ENCODE measurements around the gene ARHGAP26.

The ARHGAP26 gene

DNA sequence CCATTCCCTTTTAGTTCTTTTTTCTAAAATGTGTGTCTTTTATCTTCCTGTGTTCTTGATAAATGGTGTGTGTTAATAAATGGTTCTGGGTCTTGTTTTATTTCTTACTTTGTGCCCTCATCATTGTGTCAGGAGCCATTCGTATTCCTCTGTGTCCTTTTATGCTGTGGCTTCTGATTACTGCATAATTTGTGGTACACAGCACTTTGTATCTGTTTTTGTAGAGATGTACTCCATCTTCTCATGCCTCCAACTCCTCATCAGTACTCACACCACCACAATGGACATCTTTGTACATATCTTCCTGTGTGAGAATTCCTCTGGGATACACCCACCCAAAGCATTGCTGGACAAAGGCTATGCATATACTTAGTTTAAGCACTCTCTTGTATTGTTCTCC is 247.4 kb downstream of the ARHGAP26 start:
- peak overlapping the region; percentile 49 for H3K27ac ChIP-seq

GRCh38 chr5:143017992-143018391 is 247.8 kb downstream of the ARHGAP26 start:
- Histone ChIP-seq H3K9me3 (no peaks in the 10 kb centered on the region), H3K4me3 (ENCODE audit: low read depth in 1 of 2, low read length in 1 of 2) (no peak overlapping the region), H3K27me3 (no peaks in the 10 kb centered on the region), H3K27ac (no peak overlapping the region), H3K36me3 (peaks cover 35% of the 10 kb centered on the region), H3K4me1 (ENCODE audit: control insufficient read depth in 1 of 2, insufficient read depth in 1 of 2, low read depth in 1 of 2, low read length in 1 of 2) (no peaks in the 10 kb centered on the region)
- TF ChIP-seq CTCF (IDR thresholded peaks at IDR 0.05) = no peak

More for the DNA sequence above, 247.4 kb downstream of the ARHGAP26 start:
- TF ChIP-seq CTCF (IDR thresholded peaks at IDR 0.05) = no peak
- no peaks in the 10 kb centered on the region for H3K27me3 ChIP-seq
- no peak overlapping the region for H3K4me3 ChIP-seq (ENCODE audit: low read depth in 1 of 2, low read length in 1 of 2)
- peaks cover 35% of the 10 kb centered on the region for H3K36me3 ChIP-seq
- H3K9me3 ChIP-seq = no peaks in the 10 kb centered on the region
- no peaks in the 10 kb centered on the region for H3K4me1 ChIP-seq (ENCODE audit: control insufficient read depth in 1 of 2, insufficient read depth in 1 of 2, low read depth in 1 of 2, low read length in 1 of 2)

- H3K9me3 ChIP-seq = no peaks in the 10 kb centered on the region
- peak overlapping the region; percentile 6 for H3K27ac ChIP-seq
- no peak for TF ChIP-seq CTCF (IDR thresholded peaks at IDR 0.05)
- no peaks in the 10 kb centered on the region for H3K4me1 ChIP-seq (ENCODE audit: control insufficient read depth in 1 of 2, insufficient read depth in 1 of 2, low read depth in 1 of 2, low read length in 1 of 2)
- H3K27me3 ChIP-seq = no peaks in the 10 kb centered on the region
- peaks cover 33% of the 10 kb centered on the region for H3K36me3 ChIP-seq
- no peak overlapping the region for H3K4me3 ChIP-seq (ENCODE audit: low read depth in 1 of 2, low read length in 1 of 2)
Measured at GRCh38 chr5:143019157-143019556, 249.0 kb downstream of the ARHGAP26 start.

GRCh38 chr5:143019614-143020515 is 249.7 kb downstream of the ARHGAP26 start:
- H3K27ac ChIP-seq = peak overlapping the region; percentile 6
- H3K9me3 ChIP-seq = no peaks in the 10 kb centered on the region
- H3K4me1 ChIP-seq (ENCODE audit: control insufficient read depth in 1 of 2, insufficient read depth in 1 of 2, low read depth in 1 of 2, low read length in 1 of 2) = no peaks in the 10 kb centered on the region
- TF ChIP-seq CTCF (IDR thresholded peaks at IDR 0.05) = no peak
- no peak overlapping the region for H3K4me3 ChIP-seq (ENCODE audit: low read depth in 1 of 2, low read length in 1 of 2)
- no peaks in the 10 kb centered on the region for H3K27me3 ChIP-seq
- peaks cover 26% of the 10 kb centered on the region for H3K36me3 ChIP-seq

- H3K4me3 ChIP-seq (ENCODE audit: low read depth in 1 of 2, low read length in 1 of 2) = no peak overlapping the region
- H3K27ac ChIP-seq = no peak overlapping the region
- no peak for TF ChIP-seq CTCF (IDR thresholded peaks at IDR 0.05)
- no peaks in the 10 kb centered on the region for H3K4me1 ChIP-seq (ENCODE audit: control insufficient read depth in 1 of 2, insufficient read depth in 1 of 2, low read depth in 1 of 2, low read length in 1 of 2)
- H3K27me3 ChIP-seq = no peaks in the 10 kb centered on the region
- H3K36me3 ChIP-seq = peaks cover 22% of the 10 kb centered on the region
- no peaks in the 10 kb centered on the region for H3K9me3 ChIP-seq
Measured at GRCh38 chr5:143021595-143021994, 251.4 kb downstream of the ARHGAP26 start.

All from neutrophil (primary cell).